GM21528 (cell line): Measurements from ENCODE around the gene SOD2.

Source experiments
- ATAC-seq: cut with Tn5 transposase; IDR thresholded peaks from one replicate; pipeline ENCODE4 v1.9.1; 2021; ENCODE audit warnings: mild to moderate bottlenecking, moderate library complexity; ENCODE audit not compliant: unreplicated experiment, low FRiP score

The SOD2 gene

DNA sequence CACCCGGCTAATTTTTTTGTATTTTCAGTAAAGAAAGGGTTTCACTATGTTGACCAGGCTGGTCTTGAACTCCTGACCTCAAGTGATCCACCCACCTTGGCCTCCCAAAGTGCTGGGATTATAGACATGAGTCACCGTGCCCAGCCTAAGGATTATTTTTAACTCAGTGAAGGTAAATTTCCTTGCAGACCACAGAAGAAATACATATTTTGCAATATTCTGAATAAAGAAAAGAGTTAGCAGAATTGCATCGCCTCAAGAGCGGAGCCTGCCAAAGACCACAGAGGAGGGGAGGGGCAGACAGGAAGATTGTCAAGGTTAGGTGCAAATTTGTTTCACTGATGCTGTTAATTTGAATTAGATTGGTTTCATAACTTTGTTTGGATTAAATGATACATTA lies 47.4 kb downstream of the SOD2 start:
- ATAC-seq: no peak
